HUDEP-2 (cell line): ENCODE results near the gene HTR6.
"Not testable (repeated sequence)": the region's sequence is repeated elsewhere in the genome, so short reads cannot be mapped to it uniquely, and the experiment has no call there.

Source experiments
- DNase-seq, 76 experiments: peaks; one replicate each; lab custom pipeline; 2025; ENCODE audit not compliant: unreplicated experiment in 76 of 76; lab: John Stamatoyannopoulos, UW

The HTR6 gene

GRCh38 chr1:19664453-19665185 is at the start of gene HTR6:
TSS of gene HTR6 (plus strand) at chr1:19664875. CDS start at chr1:19665754, 879 bp downstream.
- no peak for DNase-seq

DNA sequence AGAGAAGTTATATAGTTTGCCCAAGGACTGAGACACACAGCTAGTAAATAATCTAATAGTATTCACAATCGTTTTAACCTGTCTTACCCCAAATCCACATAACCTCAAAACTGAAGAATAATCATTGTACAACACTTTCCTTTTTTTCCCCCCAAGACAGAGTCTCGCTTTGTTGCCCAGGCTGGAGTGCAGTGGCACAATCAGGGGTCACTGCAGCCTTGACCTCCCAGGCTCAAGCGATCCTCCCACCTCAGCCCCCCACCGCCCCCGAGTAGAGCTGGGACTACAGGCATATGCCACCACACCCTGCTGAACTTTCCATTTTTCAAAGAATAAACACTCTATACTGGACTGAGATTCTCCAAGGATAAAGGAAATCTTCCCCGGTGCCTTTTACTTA is 49.2 kb upstream of the HTR6 start:
- no peak for DNase-seq

- DNase-seq: no peak
Observed at GRCh38 chr1:19616489-19616888, 48.2 kb upstream of the HTR6 start.

DNA sequence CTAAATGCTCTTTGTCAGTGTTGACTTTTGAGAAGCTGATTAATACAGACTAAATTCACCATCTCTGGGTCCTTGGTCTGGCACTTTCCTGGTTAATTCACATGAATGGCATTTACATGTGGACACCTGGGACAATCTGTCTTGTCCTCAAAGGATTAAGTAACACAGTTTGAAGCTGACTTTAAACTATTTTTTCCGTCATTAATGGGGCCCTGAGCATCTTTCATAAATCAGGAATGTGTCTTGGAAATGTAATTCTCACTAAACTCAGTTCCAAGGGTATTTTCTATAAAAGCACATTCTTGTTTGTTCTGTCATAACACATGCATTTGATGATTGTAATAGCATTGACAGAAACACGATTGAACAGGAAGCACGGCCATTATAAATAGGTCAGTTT is 47.3 kb upstream of the HTR6 start:
- no peak for DNase-seq

- DNase-seq: no peak
Observed at GRCh38 chr1:19618428-19618827, 46.2 kb upstream of the HTR6 start.

- no peak for DNase-seq
Observed at GRCh38 chr1:19619697-19620384, 44.8 kb upstream of the HTR6 start.

DNA sequence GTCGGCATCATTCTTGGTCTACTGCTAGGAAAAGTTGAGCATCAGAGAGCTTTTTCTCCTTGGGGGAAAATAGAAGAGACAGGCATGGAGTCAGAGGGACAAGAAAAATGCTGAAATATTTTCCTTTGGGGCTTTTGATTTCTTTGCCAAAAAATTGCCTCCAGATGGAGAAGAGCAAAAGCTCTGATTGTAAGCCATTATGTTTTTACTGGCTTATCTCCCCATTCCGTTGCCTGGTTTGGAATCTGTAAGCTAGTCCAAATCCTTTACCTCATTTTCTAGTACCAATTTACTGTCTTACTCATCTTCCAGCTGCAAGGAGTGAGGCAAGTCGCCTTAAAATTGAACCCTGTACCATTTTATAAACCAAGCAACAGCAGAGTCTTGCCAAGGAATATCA is 43.9 kb upstream of the HTR6 start:
- no peak for DNase-seq

- DNase-seq: no peak
Observed at GRCh38 chr1:19621274-19621950, 43.3 kb upstream of the HTR6 start.

- no peak for DNase-seq
Observed at GRCh38 chr1:19622204-19622603, 42.5 kb upstream of the HTR6 start.

DNA sequence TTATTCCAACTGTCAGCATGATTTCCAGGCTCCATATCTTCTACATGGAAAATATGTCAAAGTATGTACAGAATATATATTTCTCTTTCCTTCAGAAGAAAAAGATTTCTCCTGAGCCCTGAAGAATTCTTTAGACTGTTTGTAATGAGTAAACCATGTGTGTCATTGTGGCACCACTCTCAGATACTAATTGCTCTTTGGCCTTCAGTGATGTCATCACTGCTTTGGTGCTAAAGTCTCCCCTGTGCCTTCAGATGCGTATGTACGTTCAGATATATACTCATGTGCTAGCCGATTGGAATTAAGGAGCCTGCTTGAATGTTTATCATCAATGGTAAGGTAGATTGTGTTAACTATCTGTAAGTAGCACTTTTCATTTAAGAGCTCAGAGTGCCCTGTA is 41.2 kb upstream of the HTR6 start:
- DNase-seq: no peak

GRCh38 chr1:19625291-19625937 is 39.3 kb upstream of the HTR6 start:
- no peak for DNase-seq

- DNase-seq: no peak
Observed at GRCh38 chr1:19628879-19629278, 35.8 kb upstream of the HTR6 start.

DNA sequence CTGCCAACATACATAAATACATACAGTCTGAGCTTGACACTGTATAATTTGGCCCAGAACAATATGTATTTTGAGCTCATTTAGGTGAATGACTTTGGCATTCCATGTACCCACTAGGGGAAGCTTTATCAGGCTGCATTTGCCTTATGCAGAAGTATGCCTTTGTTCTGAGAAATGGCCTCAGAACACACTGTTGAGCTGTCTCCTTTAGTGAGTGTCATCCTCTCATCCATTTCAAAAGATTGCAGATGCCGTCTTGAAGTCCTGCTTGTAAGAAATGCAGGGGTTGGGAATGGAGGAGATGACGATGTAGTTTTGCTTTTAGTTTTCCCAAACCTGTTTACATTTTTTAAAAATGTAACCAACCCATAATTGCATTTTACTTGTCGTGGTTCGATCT is 35.3 kb upstream of the HTR6 start:
- no peak for DNase-seq

- DNase-seq: not testable (repeated sequence)
Observed at GRCh38 chr1:19630192-19630591, 34.5 kb upstream of the HTR6 start.

DNA sequence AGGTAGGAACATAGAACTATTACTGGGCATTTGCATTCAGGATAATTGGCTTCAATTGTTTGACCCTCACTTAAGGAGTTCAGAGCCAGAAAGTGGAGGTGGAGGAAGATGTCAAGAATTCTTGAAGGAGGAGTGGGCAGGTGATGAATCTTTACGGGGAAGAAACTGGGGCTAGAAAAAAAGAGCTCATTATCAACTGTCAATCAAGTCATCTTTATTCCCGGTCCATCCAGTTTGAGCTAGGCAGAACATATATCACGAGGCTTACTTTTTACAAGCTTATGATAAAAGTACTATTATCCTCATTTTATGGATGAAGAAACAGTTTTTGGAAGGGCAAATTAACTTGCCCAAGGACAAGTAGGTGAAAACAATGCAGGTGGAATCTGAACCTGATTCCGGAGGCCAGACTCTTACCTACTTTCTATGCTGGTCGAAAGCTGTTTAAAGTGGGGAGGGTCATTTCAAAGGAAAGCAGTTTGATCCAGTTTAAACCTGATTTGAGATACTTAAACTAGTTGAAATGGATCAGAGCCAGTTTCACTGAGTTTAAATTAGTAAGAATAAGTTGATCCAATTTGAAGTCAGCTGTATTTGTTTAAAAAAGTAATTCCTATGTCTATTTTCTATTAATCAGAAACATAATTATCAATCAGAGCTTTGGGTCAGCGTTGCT is 33.8 kb upstream of the HTR6 start:
- no peak for DNase-seq

GRCh38 chr1:19632211-19632610 is 32.5 kb upstream of the HTR6 start:
- no peak for DNase-seq

DNA sequence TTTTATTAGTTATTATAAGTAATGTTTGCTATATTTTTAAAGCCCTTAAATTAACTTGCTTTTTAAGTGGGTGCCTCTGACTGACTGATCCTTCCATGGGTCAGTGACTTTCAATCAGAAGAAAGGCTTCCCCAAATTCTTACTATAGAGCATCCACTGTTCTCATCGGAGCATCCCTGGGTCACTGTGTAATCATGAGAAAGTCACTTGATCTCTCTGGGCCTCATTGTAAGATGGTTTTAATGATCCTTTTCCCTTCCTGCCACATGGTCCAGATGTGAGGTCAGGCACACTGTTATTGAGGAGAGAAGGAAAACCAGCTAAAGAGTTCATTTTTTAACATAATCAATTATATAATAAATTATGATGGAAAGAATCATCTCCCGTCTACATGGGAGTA is 31.6 kb upstream of the HTR6 start:
- DNase-seq: no peak

DNA sequence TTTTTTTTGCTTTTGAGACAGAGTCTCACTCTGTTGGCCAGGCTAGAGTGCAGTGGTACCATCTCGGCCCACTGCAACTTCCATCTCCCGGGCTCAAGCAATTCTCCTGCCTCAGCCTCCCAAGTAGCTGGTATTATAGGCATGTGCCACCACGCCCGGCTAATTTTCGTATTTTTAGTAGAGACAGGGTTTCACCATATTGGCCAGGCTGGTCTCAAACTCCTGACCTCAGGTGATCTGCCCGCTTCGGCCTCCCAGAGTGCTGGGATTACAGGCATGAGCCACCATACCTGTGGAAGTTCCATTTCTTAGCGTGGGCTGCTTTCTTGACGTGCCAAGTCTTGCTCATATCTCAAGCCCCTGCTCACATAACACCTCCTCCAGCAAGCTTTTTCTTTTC is 29.6 kb upstream of the HTR6 start:
- not testable (repeated sequence) for DNase-seq

GRCh38 chr1:19635646-19636045 is 29.0 kb upstream of the HTR6 start:
- peak in 5 of 76 experiments; percentile 6 to 21 (median 13) for DNase-seq

DNA sequence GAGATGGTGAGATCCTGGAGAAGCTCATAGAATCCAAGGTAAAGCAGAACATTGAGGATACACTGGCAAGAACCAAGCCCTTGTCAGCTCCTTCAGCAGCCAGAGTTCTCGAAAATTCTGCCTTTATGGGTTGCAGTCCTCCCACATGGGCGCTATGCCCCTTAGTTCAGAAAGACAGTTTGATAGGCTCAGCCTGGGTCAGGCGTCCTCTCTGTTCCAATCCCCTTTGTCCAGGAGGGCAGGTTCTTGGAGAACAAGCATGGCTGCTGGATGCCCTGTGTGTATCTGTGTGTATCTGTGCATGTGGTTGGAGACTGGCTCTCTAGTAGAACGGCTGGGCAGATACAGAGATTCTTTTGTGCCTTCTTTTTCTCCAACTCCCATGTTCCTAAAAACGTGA is 28.6 kb upstream of the HTR6 start:
- DNase-seq: no peak

GRCh38 chr1:19636749-19637148 is 27.9 kb upstream of the HTR6 start:
- not testable (repeated sequence) for DNase-seq
